Activated naive CD4-positive, alpha-beta T cell treated with Interleukin-2 at 50 U/mL for 16 hours (primary cell): ENCODE data around the gene RAB31.

Experiments
- DNase-seq: peaks from one replicate; pipeline ENCODE4 v3.0.0-alpha.2; 2020

Gene RAB31

GRCh38 chr18:9694174-9694573 is 13.9 kb upstream of the RAB31 start:
- no peak for DNase-seq

GRCh38 chr18:9694952-9695495 is 13.1 kb upstream of the RAB31 start:
- no peak for DNase-seq

GRCh38 chr18:9695605-9696004 is 12.5 kb upstream of the RAB31 start:
- DNase-seq, result no peak

GRCh38 chr18:9696112-9696511 is 12.0 kb upstream of the RAB31 start:
- no peak for DNase-seq

GRCh38 chr18:9696701-9697100 is 11.4 kb upstream of the RAB31 start:
- DNase-seq, result no peak

- no peak for DNase-seq
Observed at GRCh38 chr18:9697121-9697520, 11.0 kb upstream of the RAB31 start.

GRCh38 chr18:9698497-9698896 is 9.6 kb upstream of the RAB31 start:
- no peak for DNase-seq

- DNase-seq, result no peak
Observed at GRCh38 chr18:9700261-9700796, 7.8 kb upstream of the RAB31 start.

- peak; percentile 22 for DNase-seq
Observed at GRCh38 chr18:9701609-9702349, 6.3 kb upstream of the RAB31 start.

GRCh38 chr18:9704233-9705118 is 3.6 kb upstream of the RAB31 start:
- DNase-seq, result no peak

- DNase-seq, result no peak
Observed at GRCh38 chr18:9705183-9705829, 2.8 kb upstream of the RAB31 start.

GRCh38 chr18:9706081-9706935 is 1.8 kb upstream of the RAB31 start:
- DNase-seq, result no peak

GRCh38 chr18:9707381-9708056 is 582 bp upstream of the RAB31 start:
- DNase-seq, result no peak

GRCh38 chr18:9708434-9709303 is 568 bp downstream of the RAB31 start:
- peak; percentile 9 for DNase-seq

GRCh38 chr18:9709304-9709877 is 1.3 kb downstream of the RAB31 start:
- DNase-seq, result no peak

- no peak for DNase-seq
Observed at GRCh38 chr18:9710037-9710436, 1.9 kb downstream of the RAB31 start.

- DNase-seq, result no peak
Observed at GRCh38 chr18:9711361-9712129, 3.4 kb downstream of the RAB31 start.

GRCh38 chr18:9712130-9712577 is 4.1 kb downstream of the RAB31 start:
- DNase-seq, result no peak

- DNase-seq, result no peak
Observed at GRCh38 chr18:9712611-9713010, 4.5 kb downstream of the RAB31 start.
